HG03060 (cell line): ENCODE results near the gene MCAM.

Source experiments
- ATAC-seq: cut with Tn5 transposase; IDR thresholded peaks from one replicate; pipeline ENCODE4 v1.9.1; 2021; ENCODE audit warnings: low read depth, moderate number of reproducible peaks; ENCODE audit not compliant: unreplicated experiment

MCAM gene

DNA sequence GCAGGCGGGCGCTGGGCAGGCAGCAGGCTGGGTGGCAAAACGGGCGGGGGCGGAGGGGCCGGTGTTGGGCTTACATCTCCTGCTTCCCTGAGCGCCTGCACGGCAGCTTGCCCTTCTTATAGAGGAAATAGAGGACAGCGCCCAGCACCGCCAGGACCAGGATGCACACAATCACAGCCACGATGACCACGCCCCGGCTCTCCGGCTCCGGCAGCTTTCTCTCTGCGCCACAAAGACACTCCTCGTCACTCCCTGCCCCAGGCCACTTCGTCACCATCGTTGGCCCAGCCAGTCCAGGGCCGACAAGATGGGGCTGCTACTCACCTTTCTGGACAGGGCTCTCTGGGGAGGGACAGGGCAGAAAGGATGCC lies 6.3 kb downstream of the MCAM start:
- ATAC-seq: no peak

GRCh38 chr11:119309953-119310681 lies 6.8 kb downstream of the MCAM start:
- ATAC-seq: no peak

GRCh38 chr11:119309411-119309810 lies 7.5 kb downstream of the MCAM start:
- no peak for ATAC-seq

- no peak for ATAC-seq
Measured at GRCh38 chr11:119307974-119308373, 9.0 kb downstream of the MCAM start.

- ATAC-seq: no peak
Measured at GRCh38 chr11:119307219-119307618, 9.7 kb downstream of the MCAM start.

- no peak for ATAC-seq
Measured at GRCh38 chr11:119306373-119306890, 10.5 kb downstream of the MCAM start.

DNA sequence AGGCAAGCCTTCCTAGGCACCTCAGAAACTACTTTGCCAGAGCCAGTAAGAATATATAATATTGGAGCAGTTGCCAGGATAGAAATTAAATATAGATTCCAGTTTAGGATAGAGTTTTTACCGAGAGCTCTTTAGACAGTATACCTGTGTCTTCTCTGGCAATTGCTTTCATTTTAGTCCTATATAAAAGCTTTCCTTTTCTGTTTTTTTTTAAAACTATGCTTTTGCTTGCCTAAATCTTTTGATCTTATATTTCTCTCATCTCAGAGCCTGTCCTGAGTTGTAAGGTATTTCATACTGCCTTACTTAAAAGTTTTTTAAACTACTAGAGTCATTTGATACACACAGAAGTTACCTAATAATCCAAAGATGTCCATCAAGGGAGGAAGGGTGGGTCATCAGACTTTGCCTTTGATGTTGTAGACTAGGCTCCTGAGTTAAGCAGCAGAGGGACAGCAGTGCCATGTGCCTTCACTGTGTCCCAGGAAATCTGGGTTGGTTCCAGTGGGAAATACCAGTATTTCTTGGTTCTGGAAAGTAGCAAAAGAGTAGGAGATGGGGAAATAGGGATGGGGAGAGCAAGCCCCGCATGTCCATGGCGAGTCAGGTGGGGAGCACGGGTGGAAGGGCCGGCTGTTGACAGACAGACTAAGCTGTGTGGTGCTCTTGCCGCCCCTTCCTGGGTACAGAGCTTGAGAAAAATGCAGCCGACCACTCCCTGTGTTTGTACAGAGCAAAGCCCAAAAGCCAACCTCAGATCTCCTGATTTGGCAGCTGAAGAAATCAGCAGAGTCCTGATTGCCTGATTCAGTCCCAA lies 11.2 kb downstream of the MCAM start:
- no peak for ATAC-seq

DNA sequence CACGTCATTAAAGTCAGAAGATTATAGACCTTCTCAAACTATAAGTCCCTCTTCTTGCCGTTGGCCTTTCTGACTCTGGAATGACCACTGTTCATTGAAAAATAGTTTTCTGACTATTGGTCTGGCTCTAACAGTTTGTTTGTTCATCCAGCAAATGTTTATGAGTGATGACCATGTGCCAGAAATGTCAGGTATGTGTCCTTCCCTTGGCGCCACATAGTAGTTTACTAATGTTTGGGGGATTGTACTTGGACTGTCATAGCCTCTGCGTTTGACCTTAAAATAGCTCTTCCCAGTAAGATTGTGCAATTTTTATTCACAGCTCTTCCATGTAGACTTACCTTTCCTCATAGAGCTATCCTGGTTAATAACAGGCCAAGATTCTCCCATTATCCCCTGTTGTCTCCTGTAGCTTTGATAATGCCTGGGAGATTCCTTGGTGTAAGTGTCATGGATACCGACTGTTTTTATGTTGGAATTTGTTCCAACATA lies 13.7 kb downstream of the MCAM start:
- ATAC-seq: no peak

GRCh38 chr11:119300198-119300964 lies 16.5 kb downstream of the MCAM start:
- no peak for ATAC-seq

GRCh38 chr11:119299416-119299815 lies 17.5 kb downstream of the MCAM start:
- ATAC-seq: no peak

DNA sequence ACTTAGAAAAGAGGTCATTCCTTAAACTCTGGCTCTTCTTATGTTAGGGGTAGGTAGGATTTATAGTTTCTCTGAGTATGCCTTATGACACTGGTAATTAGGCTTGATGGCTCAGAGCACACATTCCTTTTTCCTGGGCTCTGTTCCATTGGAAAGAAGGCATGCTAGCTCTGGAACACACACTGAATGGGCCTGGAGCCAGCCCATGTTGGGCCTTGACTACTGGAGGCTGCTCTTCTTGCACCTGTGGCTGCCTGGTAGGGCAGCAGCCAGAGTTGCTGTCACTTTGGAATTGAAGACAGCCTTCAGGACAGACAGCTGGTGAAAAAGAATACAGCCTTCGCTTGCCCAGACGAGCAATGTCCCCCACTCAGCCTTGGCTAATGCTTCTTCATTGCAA lies 18.2 kb downstream of the MCAM start:
- no peak for ATAC-seq

- ATAC-seq: no peak
Measured at GRCh38 chr11:119297938-119298337, 19.0 kb downstream of the MCAM start.

DNA sequence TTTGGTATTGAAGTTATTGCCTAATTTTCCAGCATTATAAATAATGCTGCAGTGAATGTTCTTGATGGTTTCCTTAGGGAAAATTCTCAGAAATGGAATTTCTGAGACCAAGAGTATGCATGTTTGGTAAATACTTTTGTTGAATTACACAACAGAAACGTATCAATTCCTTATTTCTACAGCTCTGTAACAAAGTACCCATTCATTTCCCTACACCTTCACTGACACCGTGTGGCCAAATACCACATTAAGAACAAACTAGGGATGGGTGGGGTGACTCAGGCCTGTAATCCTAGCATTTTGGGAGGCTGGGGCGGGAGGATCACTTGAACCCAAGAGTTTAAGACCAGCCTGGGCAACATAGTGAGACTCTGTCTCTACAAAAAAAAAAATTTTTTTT lies 21.8 kb downstream of the MCAM start:
- ATAC-seq: no peak

- ATAC-seq: no peak
Measured at GRCh38 chr11:119293461-119293860, 23.5 kb downstream of the MCAM start.

DNA sequence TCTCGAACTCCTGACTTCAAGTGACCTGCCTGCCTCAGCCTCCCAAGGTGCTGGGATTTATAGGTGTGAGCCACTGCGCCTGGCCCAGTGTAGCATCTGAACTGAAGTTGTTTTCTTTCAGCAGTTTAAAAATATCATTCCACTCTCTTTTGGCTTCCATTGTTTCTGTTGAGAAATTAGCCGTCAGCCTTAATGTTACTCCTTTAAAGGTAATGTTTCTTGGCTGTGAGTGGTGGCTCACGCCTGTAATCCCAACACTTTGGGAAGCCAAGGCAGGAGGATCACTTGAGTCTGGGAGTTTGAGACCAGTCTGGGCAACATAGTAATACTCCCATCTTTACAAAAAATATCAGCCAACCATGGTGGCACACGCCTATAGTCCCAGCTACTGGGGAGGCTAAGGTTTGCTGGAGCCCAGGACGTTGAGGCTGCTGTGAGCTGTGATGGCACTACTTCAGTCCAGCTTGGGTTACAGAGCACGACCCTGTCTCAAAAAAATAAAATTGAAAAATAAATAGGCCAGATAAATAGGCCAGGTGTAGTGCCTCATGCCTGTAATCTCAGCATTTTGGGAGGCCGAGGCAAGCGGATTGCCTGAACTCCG lies 25.9 kb downstream of the MCAM start:
- no peak for ATAC-seq

- ATAC-seq: no peak
Measured at GRCh38 chr11:119288219-119288618, 28.7 kb downstream of the MCAM start.

- ATAC-seq: no peak
Measured at GRCh38 chr11:119285431-119285830, 31.5 kb downstream of the MCAM start.

GRCh38 chr11:119284344-119285157 lies 32.4 kb downstream of the MCAM start:
- ATAC-seq: no peak

- no peak for ATAC-seq
Measured at GRCh38 chr11:119282495-119282894, 34.4 kb downstream of the MCAM start.

- ATAC-seq: no peak
Measured at GRCh38 chr11:119277660-119278059, 39.3 kb downstream of the MCAM start.
